ENCODE results near the gene MISP. TPM values are rescaled to one million over a fixed set of nuclear protein-coding genes. Genes with fewer than 3 reads are reported as not detected.

The MISP gene
- total RNA-seq, 1 donor from 2014 or later: 105 TPM

GRCh38 chr19:788686-788982, 37.7 kb downstream of the MISP start:
- FAIRE-seq: no peak
- Histone ChIP-seq H3K4me3 (ENCODE audit: low read depth, low read length) (no peak overlapping the region), H3K27me3 (ENCODE audit: control insufficient read depth, insufficient read depth, low read length) (no peaks in the 10 kb centered on the region), H3K36me3 (ENCODE audit: control insufficient read depth, insufficient read depth, low read length) (no peaks in the 10 kb centered on the region)
- DNase-seq (ENCODE audit: low read depth): no peak
- no peak for TF ChIP-seq CTCF (IDR thresholded peaks at IDR 0.05; ENCODE audit: insufficient read depth, low read length, severe bottlenecking)

GRCh38 chr19:788983-789700, 38.2 kb downstream of the MISP start:
- no peak for TF ChIP-seq CTCF (IDR thresholded peaks at IDR 0.05; ENCODE audit: insufficient read depth, low read length, severe bottlenecking)
- no peak overlapping the region for H3K4me3 ChIP-seq (ENCODE audit: low read depth, low read length)
- no peak for FAIRE-seq
- DNase-seq (ENCODE audit: low read depth): no peak
- no peaks in the 10 kb centered on the region for H3K36me3 ChIP-seq (ENCODE audit: control insufficient read depth, insufficient read depth, low read length)
- H3K27me3 ChIP-seq (ENCODE audit: control insufficient read depth, insufficient read depth, low read length): no peaks in the 10 kb centered on the region

- H3K27me3 ChIP-seq (ENCODE audit: control insufficient read depth, insufficient read depth, low read length): no peaks in the 10 kb centered on the region
- no peak overlapping the region for H3K4me3 ChIP-seq (ENCODE audit: low read depth, low read length)
- DNase-seq (ENCODE audit: low read depth) (no peak), FAIRE-seq (no peak)
- no peak for TF ChIP-seq CTCF (IDR thresholded peaks at IDR 0.05; ENCODE audit: insufficient read depth, low read length, severe bottlenecking)
- H3K36me3 ChIP-seq (ENCODE audit: control insufficient read depth, insufficient read depth, low read length): no peaks in the 10 kb centered on the region
Observed at GRCh38 chr19:789701-790060, 38.8 kb downstream of the MISP start.

- FAIRE-seq: no peak
- TF ChIP-seq CTCF (IDR thresholded peaks at IDR 0.05; ENCODE audit: insufficient read depth, low read length, severe bottlenecking): no peak
- no peak overlapping the region for H3K4me3 ChIP-seq (ENCODE audit: low read depth, low read length)
- no peaks in the 10 kb centered on the region for H3K36me3 ChIP-seq (ENCODE audit: control insufficient read depth, insufficient read depth, low read length)
- DNase-seq (ENCODE audit: low read depth): no peak
- H3K27me3 ChIP-seq (ENCODE audit: control insufficient read depth, insufficient read depth, low read length): no peaks in the 10 kb centered on the region
Observed at GRCh38 chr19:791007-791566, 40.2 kb downstream of the MISP start.

GRCh38 chr19:791567-792305, 40.8 kb downstream of the MISP start:
- Histone ChIP-seq H3K36me3 (ENCODE audit: control insufficient read depth, insufficient read depth, low read length) (no peaks in the 10 kb centered on the region), H3K27me3 (ENCODE audit: control insufficient read depth, insufficient read depth, low read length) (no peaks in the 10 kb centered on the region), H3K4me3 (ENCODE audit: low read depth, low read length) (no peak overlapping the region)
- no peak for TF ChIP-seq CTCF (IDR thresholded peaks at IDR 0.05; ENCODE audit: insufficient read depth, low read length, severe bottlenecking)
- DNase-seq (ENCODE audit: low read depth) (no peak), FAIRE-seq (no peak)
